ENCODE data around the gene COQ8B. TPM values are rescaled to one million over a fixed set of nuclear protein-coding genes. Genes with fewer than 3 reads are reported as not detected.
"Not testable (repeated sequence)": the region's sequence is repeated elsewhere in the genome, so short reads cannot be mapped to it uniquely, and the experiment has no call there.

COQ8B gene
- total and polyA plus RNA-seq, 5 donors from 2014 or later = 10.6 to 32.4 (median 14.7) TPM

DNA sequence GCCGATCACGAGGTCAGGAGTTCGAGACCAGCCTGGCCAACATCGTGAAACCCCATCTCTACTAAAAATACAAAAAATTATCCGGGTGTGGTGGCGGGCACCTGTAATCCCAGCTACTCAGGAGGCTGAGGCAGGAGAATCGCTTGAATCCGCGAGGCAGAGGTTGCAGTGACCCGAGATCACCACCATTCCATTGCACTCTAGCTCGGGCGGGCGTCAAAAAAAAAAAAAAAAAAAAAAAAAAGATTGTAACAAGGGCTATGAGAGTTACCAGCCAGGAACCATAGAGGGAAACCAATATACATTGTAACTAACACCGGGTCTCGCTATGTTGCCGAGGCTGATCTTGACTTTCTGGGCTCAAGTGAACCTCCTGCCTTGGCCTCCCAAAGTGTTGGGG lies 15.6 kb upstream of the COQ8B start:
- H3K9me3 Mint-ChIP-seq; H3K27me3 ChIP-seq (ENCODE audit: control insufficient read depth, insufficient read depth, low read length); H3K27ac Mint-ChIP-seq; ATAC-seq (ENCODE audit: low read depth in 2 of 2); H3K4me1 Mint-ChIP-seq; DNase-seq; H3K27me3 Mint-ChIP-seq; H3K4me1 ChIP-seq (ENCODE audit: control insufficient read depth, insufficient read depth, low read length, poor library complexity, severe bottlenecking); H3K9me3 ChIP-seq (ENCODE audit: control insufficient read depth in 2 of 2, low read length in 2 of 2); H3K4me3 ChIP-seq (ENCODE audit: low read depth, low read length); H3K4me3 Mint-ChIP-seq; H3K27ac ChIP-seq (ENCODE audit: insufficient read depth, low read length, poor library complexity, severe bottlenecking): not testable (repeated sequence)
- H3K36me3 ChIP-seq (ENCODE audit: control insufficient read depth, insufficient read depth, low read length) = peaks cover 73% of the 10 kb centered on the region
- H3K36me3 Mint-ChIP-seq = peaks cover 46% of the 10 kb centered on the region

DNA sequence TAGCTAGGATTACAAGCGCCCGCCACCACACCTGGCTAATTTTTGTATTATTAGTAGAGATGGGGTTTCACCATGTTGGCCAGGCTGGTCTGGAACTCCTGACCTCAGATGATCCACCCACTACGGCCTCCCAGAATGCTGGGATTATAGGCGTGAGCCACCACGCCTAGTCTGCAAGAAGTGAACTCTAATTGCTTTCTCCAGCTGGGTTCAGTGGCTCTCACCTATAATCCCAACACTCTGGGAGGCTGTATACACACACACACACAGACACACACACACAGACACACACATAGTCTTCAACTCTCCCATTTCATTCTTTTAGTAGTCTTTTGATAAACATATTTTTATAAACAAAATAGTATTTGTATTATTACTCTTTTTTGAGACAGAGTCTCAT lies 13.4 kb upstream of the COQ8B start:
- not testable (repeated sequence) for H3K27me3 ChIP-seq (ENCODE audit: control insufficient read depth, insufficient read depth, low read length); H3K4me3 ChIP-seq (ENCODE audit: low read depth, low read length); H3K4me1 ChIP-seq (ENCODE audit: control insufficient read depth, insufficient read depth, low read length, poor library complexity, severe bottlenecking); DNase-seq; ATAC-seq (ENCODE audit: low read depth in 2 of 2); H3K4me3 Mint-ChIP-seq; H3K9me3 ChIP-seq (ENCODE audit: control insufficient read depth in 2 of 2, low read length in 2 of 2); H3K27ac ChIP-seq (ENCODE audit: insufficient read depth, low read length, poor library complexity, severe bottlenecking); H3K27me3 Mint-ChIP-seq; H3K9me3 Mint-ChIP-seq; H3K27ac Mint-ChIP-seq; H3K4me1 Mint-ChIP-seq
- H3K36me3 ChIP-seq (ENCODE audit: control insufficient read depth, insufficient read depth, low read length) = peaks cover 74% of the 10 kb centered on the region
- peaks cover 39% of the 10 kb centered on the region for H3K36me3 Mint-ChIP-seq

DNA sequence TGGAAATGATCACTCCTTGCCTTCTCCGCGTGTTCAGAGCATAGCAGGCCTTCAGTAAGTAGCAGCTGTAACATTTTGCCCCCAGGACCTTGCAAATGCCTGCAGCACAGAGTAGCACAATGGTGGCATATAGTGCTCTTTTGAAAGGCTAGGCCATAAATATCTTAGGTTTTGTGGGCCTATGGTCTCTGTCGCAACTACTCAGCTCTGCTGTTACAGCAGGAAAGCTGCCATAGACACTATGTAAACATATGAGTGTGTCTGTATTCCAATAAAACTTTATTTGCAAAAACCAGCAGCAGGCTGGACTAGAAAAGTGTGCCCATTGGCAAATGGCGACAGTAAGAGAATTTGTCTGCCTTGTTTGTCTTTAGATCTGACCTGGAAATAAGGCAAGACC lies 9.6 kb upstream of the COQ8B start:
- no peak overlapping the region for H3K27ac Mint-ChIP-seq
- H3K4me3 ChIP-seq (ENCODE audit: low read depth, low read length) = no peak overlapping the region
- ATAC-seq (ENCODE audit: low read depth in 2 of 2) (no peak), DNase-seq (no peak)
- H3K36me3 Mint-ChIP-seq = peaks cover 27% of the 10 kb centered on the region
- no peak overlapping the region for H3K4me3 Mint-ChIP-seq
- H3K9me3 Mint-ChIP-seq = no peaks in the 10 kb centered on the region
- H3K27me3 ChIP-seq (ENCODE audit: control insufficient read depth, insufficient read depth, low read length) = no peaks in the 10 kb centered on the region
- H3K9me3 ChIP-seq (ENCODE audit: control insufficient read depth in 2 of 2, low read length in 2 of 2) = no peaks in the 10 kb centered on the region
- H3K27ac ChIP-seq (ENCODE audit: insufficient read depth, low read length, poor library complexity, severe bottlenecking) = no peak overlapping the region
- peaks cover 50% of the 10 kb centered on the region for H3K36me3 ChIP-seq (ENCODE audit: control insufficient read depth, insufficient read depth, low read length)
- H3K4me1 Mint-ChIP-seq = peaks cover 0 to 19% (median 12%) of the 10 kb centered on the region in 4 donors
- no peaks in the 10 kb centered on the region for H3K27me3 Mint-ChIP-seq
- H3K4me1 ChIP-seq (ENCODE audit: control insufficient read depth, insufficient read depth, low read length, poor library complexity, severe bottlenecking) = no peaks in the 10 kb centered on the region

DNA sequence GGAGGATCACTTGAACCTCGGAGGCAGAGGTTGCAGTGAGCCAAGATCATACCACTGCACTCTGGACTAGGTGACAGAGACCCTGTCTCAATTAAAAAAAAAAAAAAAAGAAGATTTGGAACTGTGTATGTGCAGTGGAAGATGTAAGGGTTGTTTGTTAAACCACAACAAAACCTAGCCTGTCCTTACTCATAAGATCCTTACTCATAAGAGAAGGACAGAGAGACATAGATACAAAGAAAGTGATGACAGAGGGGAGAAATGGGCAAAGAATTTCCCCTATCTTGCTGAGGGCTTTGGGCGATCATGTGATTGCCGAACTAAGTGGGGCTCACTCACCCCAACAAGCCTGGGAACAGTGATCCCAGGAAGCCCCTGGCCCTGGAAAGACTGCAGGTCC lies 8.2 kb upstream of the COQ8B start:
- Histone ChIP-seq H3K9me3 (ENCODE audit: control insufficient read depth in 2 of 2, low read length in 2 of 2) (no peaks in the 10 kb centered on the region), H3K27ac (ENCODE audit: insufficient read depth, low read length, poor library complexity, severe bottlenecking) (no peak overlapping the region), H3K4me3 (ENCODE audit: low read depth, low read length) (no peak overlapping the region), H3K27me3 (ENCODE audit: control insufficient read depth, insufficient read depth, low read length) (no peaks in the 10 kb centered on the region), H3K36me3 (ENCODE audit: control insufficient read depth, insufficient read depth, low read length) (peaks cover 36% of the 10 kb centered on the region), H3K4me1 (ENCODE audit: control insufficient read depth, insufficient read depth, low read length, poor library complexity, severe bottlenecking) (no peaks in the 10 kb centered on the region)
- ATAC-seq (ENCODE audit: low read depth in 2 of 2) (no peak), DNase-seq (no peak)
- peak overlapping the region in 1 of 4 donors; percentile 15 for H3K4me3 Mint-ChIP-seq
- peaks cover 6 to 32% (median 20%) of the 10 kb centered on the region in 4 donors for H3K4me1 Mint-ChIP-seq
- peaks cover 26% of the 10 kb centered on the region for H3K36me3 Mint-ChIP-seq
- no peak overlapping the region for H3K27ac Mint-ChIP-seq
- H3K9me3 Mint-ChIP-seq = no peaks in the 10 kb centered on the region
- no peaks in the 10 kb centered on the region for H3K27me3 Mint-ChIP-seq

DNA sequence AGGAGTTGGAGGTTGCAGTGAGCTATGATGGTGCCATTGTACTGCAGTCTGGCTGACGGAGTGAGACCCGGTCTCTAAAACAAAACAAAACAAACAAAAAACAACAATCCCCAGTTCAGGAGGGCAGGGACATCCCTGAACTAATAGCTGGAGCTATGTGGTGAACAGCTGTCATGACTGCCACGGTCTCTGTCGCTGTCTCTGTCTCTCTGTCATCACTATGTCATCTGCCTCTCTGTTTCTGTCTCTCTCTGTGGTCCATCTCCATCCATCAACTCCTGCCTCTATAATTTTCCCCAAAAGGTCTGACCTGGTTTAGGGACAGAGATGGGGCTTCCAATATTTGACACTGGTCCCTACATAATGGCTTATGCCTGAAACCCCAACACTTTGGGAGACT lies 7.6 kb upstream of the COQ8B start:
- H3K4me3 Mint-ChIP-seq = peak overlapping the region in 1 of 4 donors; percentile 21
- peaks cover 26% of the 10 kb centered on the region for H3K36me3 Mint-ChIP-seq
- H3K27me3 Mint-ChIP-seq = no peaks in the 10 kb centered on the region

DNA sequence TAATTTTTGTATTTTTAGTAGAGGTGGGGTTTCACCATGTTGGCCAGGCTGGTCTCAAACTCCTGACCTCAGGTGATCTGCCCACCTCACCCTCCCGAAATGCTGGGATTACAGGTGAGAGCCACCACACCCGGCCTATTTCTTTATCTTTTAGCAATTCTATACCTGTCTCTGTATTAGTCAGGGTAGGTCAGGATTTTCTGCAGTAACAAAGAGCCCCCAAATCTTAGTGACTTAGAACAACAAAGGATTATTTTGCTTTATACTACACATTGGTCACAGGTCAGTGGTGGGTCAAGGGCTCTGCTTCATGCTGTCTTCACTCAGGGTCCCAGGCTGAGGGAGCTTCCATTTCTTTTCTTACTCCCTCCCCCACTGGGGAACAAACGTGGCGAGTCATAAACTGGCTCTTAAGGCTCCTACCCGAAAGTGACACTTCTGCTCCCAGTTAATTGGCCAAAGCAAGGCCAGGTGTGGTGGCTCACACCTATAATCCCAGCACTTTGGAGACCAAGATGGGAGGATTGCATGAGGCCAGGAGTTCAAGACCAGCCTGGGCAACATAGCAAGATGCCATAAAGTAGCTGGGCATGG lies 7.1 kb upstream of the COQ8B start:
- Mint-ChIP-seq H3K4me1 (peaks cover 6 to 42% (median 22%) of the 10 kb centered on the region in 4 donors), H3K27ac (no peak overlapping the region), H3K27me3 (no peaks in the 10 kb centered on the region), H3K36me3 (peaks cover 26% of the 10 kb centered on the region), H3K4me3 (peak overlapping the region in 2 of 4 donors; percentile 31 to 68), H3K9me3 (no peaks in the 10 kb centered on the region)
- Histone ChIP-seq H3K4me1 (ENCODE audit: control insufficient read depth, insufficient read depth, low read length, poor library complexity, severe bottlenecking) (peaks cover 10% of the 10 kb centered on the region), H3K27me3 (ENCODE audit: control insufficient read depth, insufficient read depth, low read length) (no peaks in the 10 kb centered on the region), H3K9me3 (ENCODE audit: control insufficient read depth in 2 of 2, low read length in 2 of 2) (no peaks in the 10 kb centered on the region), H3K4me3 (ENCODE audit: low read depth, low read length) (no peak overlapping the region), H3K36me3 (ENCODE audit: control insufficient read depth, insufficient read depth, low read length) (peaks cover 27% of the 10 kb centered on the region), H3K27ac (ENCODE audit: insufficient read depth, low read length, poor library complexity, severe bottlenecking) (no peak overlapping the region)
- ATAC-seq (ENCODE audit: low read depth in 2 of 2) (no peak), DNase-seq (no peak)

More for the DNA sequence above, 7.6 kb upstream of the COQ8B start:
- H3K9me3 Mint-ChIP-seq = no peaks in the 10 kb centered on the region
- no peak overlapping the region for H3K27ac Mint-ChIP-seq
- Histone ChIP-seq H3K27me3 (ENCODE audit: control insufficient read depth, insufficient read depth, low read length) (no peaks in the 10 kb centered on the region), H3K36me3 (ENCODE audit: control insufficient read depth, insufficient read depth, low read length) (peaks cover 32% of the 10 kb centered on the region), H3K9me3 (ENCODE audit: control insufficient read depth in 2 of 2, low read length in 2 of 2) (no peaks in the 10 kb centered on the region), H3K4me1 (ENCODE audit: control insufficient read depth, insufficient read depth, low read length, poor library complexity, severe bottlenecking) (peaks cover 4% of the 10 kb centered on the region), H3K4me3 (ENCODE audit: low read depth, low read length) (no peak overlapping the region), H3K27ac (ENCODE audit: insufficient read depth, low read length, poor library complexity, severe bottlenecking) (no peak overlapping the region)
- DNase-seq (no peak), ATAC-seq (ENCODE audit: low read depth in 2 of 2) (no peak)
- H3K4me1 Mint-ChIP-seq = peaks cover 6 to 38% (median 22%) of the 10 kb centered on the region in 4 donors

DNA sequence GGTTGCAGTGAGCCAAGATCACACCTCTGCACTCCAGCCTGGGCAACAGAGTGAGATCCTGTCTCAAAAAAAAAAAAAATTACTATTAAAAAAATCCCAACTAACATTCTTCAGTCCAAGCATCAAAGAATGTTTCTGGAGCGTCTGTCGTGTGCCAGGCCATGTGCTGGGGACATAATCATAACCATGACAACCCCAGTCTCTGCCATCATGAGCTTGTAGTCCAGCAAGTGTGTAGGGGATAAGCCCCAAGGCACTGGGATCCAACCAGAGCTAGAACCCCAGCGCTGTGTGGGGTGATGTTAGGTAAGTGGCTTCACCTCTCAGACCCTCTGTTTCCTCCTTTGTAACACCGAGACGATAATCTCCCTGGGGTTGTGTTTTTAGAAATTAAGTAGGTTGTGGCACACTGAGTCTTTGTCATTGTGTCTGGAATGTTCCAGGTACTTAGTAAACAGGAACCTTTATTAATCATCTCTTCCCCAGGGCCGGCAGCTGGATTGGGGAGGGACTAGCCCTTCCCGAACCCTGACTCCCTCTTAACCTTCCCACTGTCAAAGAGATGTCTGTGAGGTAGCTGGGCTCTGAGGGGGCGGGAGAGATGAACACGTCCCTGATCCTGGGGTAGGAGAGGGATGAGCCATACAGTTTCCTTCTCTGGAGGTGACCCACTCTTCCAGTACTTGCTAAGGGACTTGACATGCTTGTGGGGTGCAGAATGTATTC lies 5.4 kb upstream of the COQ8B start:
- H3K27me3 ChIP-seq (ENCODE audit: control insufficient read depth, insufficient read depth, low read length) = no peaks in the 10 kb centered on the region
- H3K4me1 Mint-ChIP-seq = peaks cover 11 to 54% (median 30%) of the 10 kb centered on the region in 4 donors
- ATAC-seq (ENCODE audit: low read depth in 2 of 2) (no peak), DNase-seq (no peak)
- no peaks in the 10 kb centered on the region for H3K9me3 ChIP-seq (ENCODE audit: control insufficient read depth in 2 of 2, low read length in 2 of 2)
- H3K27me3 Mint-ChIP-seq = no peaks in the 10 kb centered on the region
- peaks cover 18% of the 10 kb centered on the region for H3K36me3 Mint-ChIP-seq
- peak overlapping the region in 2 of 3 donors; percentile 28 to 35 for H3K27ac Mint-ChIP-seq
- H3K4me1 ChIP-seq (ENCODE audit: control insufficient read depth, insufficient read depth, low read length, poor library complexity, severe bottlenecking) = peaks cover 26% of the 10 kb centered on the region
- no peak overlapping the region for H3K4me3 ChIP-seq (ENCODE audit: low read depth, low read length)
- no peak overlapping the region for H3K27ac ChIP-seq (ENCODE audit: insufficient read depth, low read length, poor library complexity, severe bottlenecking)
- no peaks in the 10 kb centered on the region for H3K9me3 Mint-ChIP-seq
- peaks cover 18% of the 10 kb centered on the region for H3K36me3 ChIP-seq (ENCODE audit: control insufficient read depth, insufficient read depth, low read length)
- H3K4me3 Mint-ChIP-seq = peak overlapping the region in 1 of 4 donors; percentile 57

DNA sequence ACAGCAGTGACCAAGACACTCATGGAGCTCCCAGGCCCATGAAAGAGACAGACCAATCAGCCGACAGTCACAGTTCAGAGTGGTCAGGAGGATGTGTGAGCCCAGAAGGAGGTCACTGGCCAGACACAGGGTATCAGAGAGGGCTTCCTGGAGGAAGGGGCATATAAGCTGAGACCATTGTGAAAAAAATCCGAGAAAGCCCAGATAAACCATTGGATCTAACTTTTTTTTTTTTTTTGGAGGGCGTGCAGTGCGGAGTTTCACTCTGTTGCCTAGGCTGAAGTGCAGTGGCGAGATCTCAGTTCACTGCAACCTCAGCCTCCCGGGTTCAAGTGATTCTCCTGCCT lies 4.4 kb upstream of the COQ8B start:
- no peak overlapping the region for H3K4me3 ChIP-seq (ENCODE audit: low read depth, low read length)
- H3K36me3 Mint-ChIP-seq = peaks cover 18% of the 10 kb centered on the region
- no peaks in the 10 kb centered on the region for H3K9me3 ChIP-seq (ENCODE audit: control insufficient read depth in 2 of 2, low read length in 2 of 2)
- DNase-seq (no peak), ATAC-seq (ENCODE audit: low read depth in 2 of 2) (no peak)
- peak overlapping the region in 3 of 4 donors; percentile 24 to 98 (median 58) for H3K4me3 Mint-ChIP-seq
- H3K36me3 ChIP-seq (ENCODE audit: control insufficient read depth, insufficient read depth, low read length) = peaks cover 11% of the 10 kb centered on the region
- H3K27ac Mint-ChIP-seq = peak overlapping the region in 2 of 3 donors; percentile 81 to 88
- peaks cover 11 to 61% (median 34%) of the 10 kb centered on the region in 4 donors for H3K4me1 Mint-ChIP-seq
- no peaks in the 10 kb centered on the region for H3K9me3 Mint-ChIP-seq
- H3K4me1 ChIP-seq (ENCODE audit: control insufficient read depth, insufficient read depth, low read length, poor library complexity, severe bottlenecking) = peaks cover 32% of the 10 kb centered on the region
- no peaks in the 10 kb centered on the region for H3K27me3 ChIP-seq (ENCODE audit: control insufficient read depth, insufficient read depth, low read length)
- no peak overlapping the region for H3K27ac ChIP-seq (ENCODE audit: insufficient read depth, low read length, poor library complexity, severe bottlenecking)
- no peaks in the 10 kb centered on the region for H3K27me3 Mint-ChIP-seq
